ENCODE results near the gene ELOVL5.

- TF ChIP-seq ZNF384 (IDR thresholded peaks at IDR 0.05) (no peak), L3MBTL2 (conservative IDR thresholded peaks at IDR 0.05) (no peak), SUZ12 (IDR thresholded peaks at IDR 0.05) (no peak)
These were observed 33.5 kb downstream of the ELOVL5 start for GRCh38 chr6:53315086-53315724.

Measured in HEK293T (cell line).